Thymus (tissue), 14 donors: Measurements from ENCODE around the gene FITM1. TPM values are rescaled to one million over a fixed set of nuclear protein-coding genes. Genes with fewer than 3 reads are reported as not detected.
A peak's percentile ranks its signal among the peaks of the same experiment; 100 is the strongest.

Experiments used
- DNase-seq, 9 donors: peaks; one replicate each; pipeline ENCODE4 v3.0.0-alpha.2; 2013; ENCODE audit warnings: low spot score in 9 of 9, low read depth in 6 of 9, missing footprints in 1 of 9
- H3K27ac ChIP-seq, 2 donors: one replicate each; pipeline ENCODE4 v1.5.1; 2013; ENCODE audit warnings: control low read depth in 1 of 2, low read depth in 1 of 2, low read length in 1 of 2, mild to moderate bottlenecking in 1 of 2, moderate library complexity in 1 of 2
- H3K27me3 ChIP-seq, 2 donors: one replicate each; pipeline ENCODE4 v1.5.1; 2013; ENCODE audit warnings: low read length in 1 of 2; ENCODE audit not compliant: control insufficient read depth in 2 of 2, insufficient read depth in 1 of 2
- H3K36me3 ChIP-seq, 2 donors: one replicate each; pipeline ENCODE4 v1.5.1; 2013; ENCODE audit warnings: low read length in 1 of 2, mild to moderate bottlenecking in 1 of 2, moderate library complexity in 1 of 2; ENCODE audit not compliant: control insufficient read depth in 2 of 2, insufficient read depth in 2 of 2
- H3K4me1 ChIP-seq, 2 donors: one replicate each; pipeline ENCODE4 v1.5.1; 2013; ENCODE audit warnings: low read length in 2 of 2; ENCODE audit not compliant: control insufficient read depth in 2 of 2, insufficient read depth in 2 of 2
- H3K4me3 ChIP-seq, 2 donors: one replicate each; pipeline ENCODE4 v1.5.1; 2013; ENCODE audit warnings: low read length in 2 of 2, control low read depth in 1 of 2, mild to moderate bottlenecking in 1 of 2
- H3K9me3 ChIP-seq, 2 donors: one replicate each; pipeline ENCODE4 v1.5.1; 2013; ENCODE audit warnings: low read length in 1 of 2, mild to moderate bottlenecking in 1 of 2; ENCODE audit not compliant: control insufficient read depth in 2 of 2, insufficient read depth in 1 of 2
- WGBS: extraction: QIAGEN DNeasy Blood & Tissue Kit; methylation state at CpG from one replicate; pipeline ENCODE4 v1.1.7; 2013; 5-methylcytosine and 5-hydroxymethylcytosine counted together
- long read RNA-seq, 10 donors: transcript quantifications; one replicate each; lab custom pipeline, GENCODE V29; 2026
- polyA plus RNA-seq: library from polyadenylated mRNA; stranded (reverse); fragments of 200-250 nt; gene quantifications from one replicate; pipeline ENCODE4 v1.2.3, GENCODE V29; 2013
- total RNA-seq: library from RNA; stranded (reverse); fragments of 120-200 nt; gene quantifications from one replicate; pipeline ENCODE4 v1.2.4, GENCODE V29; 2013
- donor health status: healthy.

FITM1 gene
- total RNA-seq (0.80 TPM), polyA plus RNA-seq (3.5 TPM)
- long read RNA-seq, donor 1: 0 reads
- long read RNA-seq, donor 2: 0 reads
- long read RNA-seq, donor 3, partial matches to known transcripts: 0 of 1 reads
- long read RNA-seq, donor 3, other reads (novel, unspliced or antisense): 0 of 1 reads
- long read RNA-seq, donor 4, partial matches to known transcripts: 0 of 2 reads
- long read RNA-seq, donor 4, other reads (novel, unspliced or antisense): 0 of 2 reads
- long read RNA-seq, donor 5, partial matches to known transcripts: 0 of 1 reads
- long read RNA-seq, donor 5, other reads (novel, unspliced or antisense): 0 of 1 reads
- long read RNA-seq, donor 6, partial matches to known transcripts: 0 of 1 reads
- long read RNA-seq, donor 6, other reads (novel, unspliced or antisense): 0 of 1 reads
- long read RNA-seq, donor 7: 0 reads
- long read RNA-seq, donor 8: 0 reads
- long read RNA-seq, donor 9: 0 reads
- long read RNA-seq, donor 10, partial matches to known transcripts: 0 of 1 reads
- long read RNA-seq, donor 10, other reads (novel, unspliced or antisense): 0 of 1 reads

DNA sequence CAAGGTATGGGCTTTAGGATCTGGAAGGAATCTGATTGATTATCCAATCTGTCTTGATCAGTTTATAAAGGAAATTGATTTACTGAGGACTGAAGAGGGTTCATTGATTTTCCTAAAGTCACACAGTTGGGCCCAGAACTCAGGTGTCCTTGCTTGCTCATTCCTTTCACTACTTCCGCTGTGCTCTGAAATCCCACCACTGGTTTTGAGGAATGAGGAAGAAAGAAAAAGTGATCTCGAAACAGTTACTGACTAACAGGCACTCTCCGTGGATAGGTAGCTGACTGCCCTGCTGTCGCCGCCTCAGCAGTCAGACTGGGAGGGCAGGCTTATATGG lies at the start of gene FITM1:
Gene FITM1 (plus strand): TSS at position 280 of the 337 bp plus-strand sequence. CDS start 905 bp downstream, outside the sequence.
- Histone ChIP-seq H3K27me3 (no peaks in the 10 kb centered on the region), H3K9me3 (no peaks in the 10 kb centered on the region), H3K4me1 (peaks cover 15 to 29% of the 10 kb centered on the region in 2 donors), H3K27ac (peak within 1 kb of the TSS in 1 of 2 donors; percentile 17), H3K4me3 (no peak within 1 kb of the TSS), H3K36me3 (no peaks in the 10 kb centered on the region)
- WGBS: 97% methylated on average over 5 of the region's 5 CpGs
- DNase-seq: no peak

DNA sequence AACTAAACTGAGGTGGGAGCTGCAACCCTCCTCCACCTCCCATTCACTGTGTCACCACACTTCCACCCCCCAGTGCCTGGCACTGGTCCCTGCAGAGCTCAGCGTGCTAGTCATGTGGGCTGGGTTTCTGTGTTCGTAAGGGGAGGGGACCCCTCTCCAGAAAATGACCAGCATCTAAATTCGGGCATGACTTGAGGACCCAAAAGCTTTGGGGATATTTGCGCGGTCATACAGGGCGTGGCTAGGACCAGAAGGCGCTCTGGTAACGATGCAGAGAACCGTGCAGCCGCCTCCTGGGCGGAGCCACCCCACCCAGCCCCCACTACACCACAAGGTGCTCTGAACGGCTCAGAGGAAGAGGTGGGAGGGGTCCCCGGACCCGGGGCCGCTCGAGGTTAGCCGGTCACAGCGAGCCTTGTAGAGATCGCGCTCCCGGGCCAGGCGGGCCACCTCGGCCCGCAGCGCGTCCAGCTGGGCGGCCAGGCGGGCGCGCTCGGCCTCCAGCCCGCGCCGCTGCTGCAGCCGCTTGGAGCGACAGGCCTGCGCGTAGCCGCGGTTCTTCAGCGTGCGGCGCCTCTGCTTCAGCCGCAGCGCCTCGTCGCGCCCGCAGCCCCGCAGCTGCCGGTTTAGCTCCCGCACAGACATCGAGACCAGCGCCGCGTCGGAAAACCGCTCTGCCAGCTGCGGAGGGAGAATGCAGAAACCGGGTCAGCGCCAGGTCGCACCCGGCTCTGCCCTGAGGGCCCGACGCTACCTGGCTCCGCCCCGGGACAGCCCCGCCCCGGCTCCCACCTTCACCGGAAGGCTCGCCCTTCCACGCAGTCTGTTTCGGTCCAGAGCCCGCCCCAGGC lies 49.3 kb upstream of the FITM1 start:
- H3K9me3 ChIP-seq: peaks cover 0 to 3% of the 10 kb centered on the region in 2 donors
- H3K36me3 ChIP-seq: no peaks in the 10 kb centered on the region
- peak in 7 of 9 donors; percentile 58 to 84 (median 65) for DNase-seq
- H3K4me1 ChIP-seq: peaks cover 5 to 32% of the 10 kb centered on the region in 2 donors
- peak overlapping the region in 1 of 2 donors; percentile 86 for H3K27ac ChIP-seq
- WGBS: under 1% methylated on average over 74 of the region's 74 CpGs
- peaks cover 0 to 30% of the 10 kb centered on the region in 2 donors for H3K27me3 ChIP-seq
- peak overlapping the region; percentile 54 to 82 for H3K4me3 ChIP-seq

GRCh38 chr14:24081739-24082211 lies 48.7 kb upstream of the FITM1 start:
- 40% methylated on average over 26 of the region's 26 CpGs for WGBS
- no peak for DNase-seq
- peaks cover 0 to 3% of the 10 kb centered on the region in 2 donors for H3K9me3 ChIP-seq
- peaks cover 0 to 30% of the 10 kb centered on the region in 2 donors for H3K27me3 ChIP-seq
- no peaks in the 10 kb centered on the region for H3K36me3 ChIP-seq
- no peak overlapping the region for H3K27ac ChIP-seq
- H3K4me1 ChIP-seq: peaks cover 5 to 32% of the 10 kb centered on the region in 2 donors
- peak overlapping the region; percentile 54 to 82 for H3K4me3 ChIP-seq

DNA sequence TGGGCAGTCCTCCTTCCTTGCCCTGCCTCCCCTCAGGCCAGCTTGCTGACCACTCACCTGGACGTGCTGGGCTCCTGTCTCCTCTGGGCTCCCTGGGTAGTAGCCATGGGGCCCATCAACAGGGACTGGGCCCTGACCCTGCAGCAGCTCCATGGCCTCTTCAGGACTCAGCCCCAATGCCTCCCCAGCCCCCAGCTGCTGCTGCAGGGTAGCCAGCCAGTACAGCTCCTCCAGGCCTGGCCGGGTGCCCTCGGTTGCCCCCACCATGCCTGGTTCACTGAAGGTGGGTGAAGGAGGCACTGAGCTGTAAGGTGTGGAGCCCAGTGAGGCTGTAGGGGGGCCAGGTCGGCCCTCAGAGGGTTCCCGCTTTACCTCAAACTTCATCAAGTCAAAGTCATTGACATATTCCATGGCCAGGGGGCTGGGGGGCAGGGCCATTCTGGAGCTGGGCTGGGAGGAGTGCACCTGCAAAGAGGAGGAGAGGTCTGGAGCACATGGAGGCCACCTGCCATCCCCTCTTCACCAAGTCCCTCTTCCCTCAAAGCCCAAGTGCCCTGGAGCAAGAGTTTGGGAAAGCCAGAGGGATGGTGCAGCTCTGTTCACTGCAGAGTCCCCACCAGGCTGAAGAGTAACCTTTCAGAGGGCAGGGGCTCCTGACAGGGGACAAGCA lies 47.9 kb upstream of the FITM1 start:
- Histone ChIP-seq H3K4me3 (no peak overlapping the region), H3K36me3 (no peaks in the 10 kb centered on the region), H3K9me3 (peaks cover 0 to 3% of the 10 kb centered on the region in 2 donors), H3K27ac (no peak overlapping the region), H3K27me3 (peaks cover 0 to 30% of the 10 kb centered on the region in 2 donors), H3K4me1 (peaks cover 5 to 32% of the 10 kb centered on the region in 2 donors)
- WGBS: 98% methylated on average over 5 of the region's 5 CpGs
- DNase-seq: no peak

DNA sequence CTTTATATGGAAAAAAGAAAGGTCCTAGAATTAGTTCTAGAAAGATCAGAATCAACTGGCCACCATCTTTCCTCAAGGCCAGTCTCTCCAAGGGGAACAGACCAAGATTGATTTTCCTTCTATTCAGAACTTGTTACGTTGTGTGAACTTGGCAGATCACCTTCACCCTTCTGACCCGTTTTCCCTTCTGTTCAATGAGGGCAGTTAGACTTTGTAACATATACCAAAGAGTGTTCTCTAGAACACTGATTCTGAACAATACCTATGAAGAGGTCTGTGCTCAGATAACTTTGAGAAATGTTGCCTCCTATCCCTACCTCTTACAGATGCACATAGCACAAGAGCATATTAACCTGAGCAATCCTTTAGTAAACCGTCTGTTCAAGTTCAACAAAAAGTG lies 47.0 kb upstream of the FITM1 start:
- DNase-seq: no peak
- Histone ChIP-seq H3K36me3 (no peaks in the 10 kb centered on the region), H3K27ac (no peak overlapping the region), H3K4me1 (peaks cover 5 to 23% of the 10 kb centered on the region in 2 donors), H3K27me3 (peaks cover 0 to 30% of the 10 kb centered on the region in 2 donors), H3K9me3 (peaks cover 0 to 3% of the 10 kb centered on the region in 2 donors), H3K4me3 (no peak overlapping the region)
- 98% methylated on average over 3 of the region's 3 CpGs for WGBS

DNA sequence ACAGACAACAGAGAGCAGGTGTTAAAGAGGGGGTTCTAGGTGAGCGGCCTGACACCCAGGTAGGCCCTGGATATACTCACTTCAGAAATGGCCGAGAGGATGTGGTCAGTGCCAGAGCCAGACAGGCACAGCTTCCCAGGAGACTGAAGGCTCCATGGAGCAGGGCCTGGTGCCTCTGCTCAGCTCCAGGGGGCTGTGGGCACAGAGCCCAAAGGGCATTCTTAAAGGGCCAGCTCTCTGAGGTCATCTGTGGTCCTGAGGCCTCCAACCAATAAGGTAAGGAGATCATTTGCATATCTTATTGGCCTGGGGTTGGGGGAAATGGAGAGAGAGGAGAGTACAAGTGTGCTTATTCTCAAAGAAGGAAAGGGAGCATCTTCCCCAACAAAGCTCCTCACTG lies 46.0 kb upstream of the FITM1 start:
- Histone ChIP-seq H3K9me3 (peaks cover 0 to 3% of the 10 kb centered on the region in 2 donors), H3K27me3 (peaks cover 0 to 30% of the 10 kb centered on the region in 2 donors), H3K36me3 (no peaks in the 10 kb centered on the region), H3K4me1 (peaks cover 5 to 21% of the 10 kb centered on the region in 2 donors), H3K27ac (no peak overlapping the region), H3K4me3 (no peak overlapping the region)
- no peak for DNase-seq
- 95% methylated on average over 2 of the region's 2 CpGs for WGBS

GRCh38 chr14:24085215-24085614 lies 45.2 kb upstream of the FITM1 start:
- no peak overlapping the region for H3K27ac ChIP-seq
- peaks cover 5 to 15% of the 10 kb centered on the region in 2 donors for H3K4me1 ChIP-seq
- DNase-seq: no peak
- 98% methylated on average over 3 of the region's 3 CpGs for WGBS
- peaks cover 0 to 3% of the 10 kb centered on the region in 2 donors for H3K9me3 ChIP-seq
- H3K27me3 ChIP-seq: peaks cover 0 to 27% of the 10 kb centered on the region in 2 donors
- no peak overlapping the region for H3K4me3 ChIP-seq
- H3K36me3 ChIP-seq: no peaks in the 10 kb centered on the region

DNA sequence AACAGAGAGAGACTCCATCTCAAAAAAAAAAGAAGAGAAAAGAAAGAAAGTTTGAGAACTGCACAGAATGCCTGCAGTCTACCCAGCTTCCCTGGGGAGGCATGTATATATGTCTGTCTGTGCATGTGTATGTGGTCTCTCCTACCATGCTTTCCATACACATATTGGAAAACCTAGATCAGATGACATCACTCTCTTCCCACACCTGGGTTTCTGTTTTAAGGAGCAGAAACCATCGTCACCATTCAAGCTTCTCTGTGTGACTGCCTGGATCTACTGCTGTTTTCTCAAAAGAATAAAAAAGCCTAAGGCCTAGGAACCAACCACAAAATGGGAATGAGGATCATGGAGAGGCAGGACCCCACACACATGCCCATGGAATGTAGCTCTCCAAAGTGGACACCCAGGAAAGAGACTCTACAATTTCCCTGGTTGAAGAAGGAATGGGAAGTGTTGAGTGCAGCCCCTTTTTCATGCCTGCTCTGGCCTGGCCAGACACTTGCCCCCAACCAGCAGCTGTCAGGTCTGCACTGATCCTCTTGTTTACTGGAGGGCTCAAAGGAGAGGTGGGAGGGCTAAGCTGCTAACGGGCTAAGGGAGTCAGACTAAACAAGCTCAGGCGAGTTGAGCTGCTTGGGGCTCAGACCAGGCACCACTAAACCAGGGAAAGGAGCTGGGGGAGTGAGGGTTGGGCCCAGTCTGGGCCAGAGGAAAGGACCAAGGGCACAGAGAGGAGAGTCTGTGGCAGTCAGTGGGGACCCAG lies 44.1 kb upstream of the FITM1 start:
- DNase-seq: no peak
- no peak overlapping the region for H3K27ac ChIP-seq
- H3K27me3 ChIP-seq: peaks cover 0 to 22% of the 10 kb centered on the region in 2 donors
- H3K4me1 ChIP-seq: peaks cover 3 to 11% of the 10 kb centered on the region in 2 donors
- no peaks in the 10 kb centered on the region for H3K9me3 ChIP-seq
- H3K4me3 ChIP-seq: no peak overlapping the region
- H3K36me3 ChIP-seq: no peaks in the 10 kb centered on the region
- 91% methylated on average over 3 of the region's 3 CpGs for WGBS
